22Rv1 (cell line): ENCODE measurements around the gene C8A.

ENCODE experiments used
- CTCF ChIP-seq: fragments of 450-650 bp; IDR thresholded peaks from 2 replicates; pipeline ENCODE4 v1.5.1; 2017; ENCODE audit warnings: mild to moderate bottlenecking
- ZFX ChIP-seq: fragments of 450-650 bp; IDR thresholded peaks from 2 replicates; pipeline ENCODE4 v1.6.1; 2017; ENCODE audit warnings: antibody characterized with exemption, borderline replicate concordance

GRCh38 chr1:56835657-56836056 lies 18.9 kb upstream of the C8A start:
- TF ChIP-seq CTCF (no peak), ZFX (no peak)
